NCI-H1930 (cell line): ENCODE measurements around the gene GPSM1.
A peak's percentile ranks its signal among the peaks of the same experiment; 100 is the strongest.

Source experiments
- DNase-seq, 2 experiments: peaks; one replicate each; lab custom pipeline; 2025; lab: John Stamatoyannopoulos, UW

Gene GPSM1

GRCh38 chr9:136304456-136304855, 22.9 kb upstream of the GPSM1 start:
- DNase-seq = no peak

- DNase-seq = no peak
Observed at GRCh38 chr9:136304981-136305380, 22.4 kb upstream of the GPSM1 start.

- DNase-seq = no peak
Observed at GRCh38 chr9:136305804-136306203, 21.5 kb upstream of the GPSM1 start.

GRCh38 chr9:136306211-136307208, 20.8 kb upstream of the GPSM1 start:
- DNase-seq = no peak

DNA sequence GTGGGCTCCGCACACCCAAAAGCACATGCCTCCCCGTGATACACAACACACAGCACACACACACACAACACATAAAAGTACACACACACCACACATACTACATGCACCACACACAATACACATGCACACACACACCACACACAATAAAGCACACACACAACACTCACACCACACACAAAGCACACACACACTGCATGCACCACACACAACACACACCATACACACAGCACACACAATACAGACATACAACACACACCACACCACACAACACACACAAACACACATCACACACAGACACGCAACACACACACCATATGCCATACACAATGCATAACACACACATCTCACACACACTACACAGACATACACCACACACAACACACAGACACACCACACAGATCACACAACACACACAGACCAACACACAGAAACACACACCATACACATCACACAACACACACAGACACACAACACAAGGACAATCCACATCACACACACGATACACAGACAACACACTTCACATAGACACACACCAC, 20.1 kb upstream of the GPSM1 start:
- DNase-seq = no peak

DNA sequence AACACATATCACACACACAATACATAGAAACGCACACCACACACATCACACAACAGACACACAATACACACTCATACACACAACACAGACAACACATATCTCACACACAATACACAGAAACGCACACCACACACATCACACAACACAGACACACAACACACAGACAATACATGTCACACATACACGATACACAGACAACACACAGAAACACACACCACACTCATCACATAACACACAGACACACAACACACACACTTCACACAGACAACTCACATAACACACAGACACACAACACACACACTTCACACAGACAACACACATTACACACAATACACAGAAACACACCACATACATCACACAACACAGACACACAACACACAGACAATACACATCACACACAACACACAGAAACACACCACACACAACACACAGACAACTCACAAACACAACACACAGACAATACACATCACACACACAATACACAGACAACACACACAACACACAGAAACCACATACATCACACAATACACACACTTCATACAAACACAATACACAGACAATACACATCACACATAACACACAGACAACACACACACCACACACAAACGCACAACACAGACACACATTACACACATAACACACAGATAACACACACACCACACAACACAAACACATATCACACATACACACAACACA, 19.2 kb upstream of the GPSM1 start:
- no peak for DNase-seq

DNA sequence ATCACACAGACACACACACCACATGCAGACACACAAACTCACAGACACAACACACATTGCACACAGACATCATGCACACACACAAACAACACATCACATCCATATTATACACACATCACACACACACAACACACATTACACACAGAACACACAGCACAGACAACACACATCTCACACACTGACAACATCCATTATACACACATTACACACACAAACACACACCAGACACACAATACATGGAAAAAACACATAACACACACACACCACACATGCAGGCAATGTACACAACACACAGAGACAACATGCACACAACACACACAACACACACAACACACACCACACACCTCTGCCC, 18.7 kb upstream of the GPSM1 start:
- DNase-seq = no peak

- DNase-seq = no peak
Observed at GRCh38 chr9:136309101-136309801, 18.1 kb upstream of the GPSM1 start.

DNA sequence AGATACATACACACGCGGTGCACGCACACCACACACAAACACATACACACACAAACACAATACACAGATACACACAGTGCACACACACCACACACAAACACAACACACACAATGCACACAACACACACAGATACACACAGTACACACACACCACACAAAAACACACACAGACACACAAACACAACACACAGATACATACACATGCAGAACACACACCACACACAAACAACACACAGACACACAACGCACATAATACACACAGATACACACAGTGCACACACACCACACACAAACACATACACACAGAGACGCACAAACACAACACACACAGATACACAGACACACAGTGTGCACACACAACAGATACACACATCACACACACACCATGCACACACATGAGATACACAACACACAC, 17.5 kb upstream of the GPSM1 start:
- DNase-seq = no peak

- no peak for DNase-seq
Observed at GRCh38 chr9:136310273-136311030, 16.9 kb upstream of the GPSM1 start.

DNA sequence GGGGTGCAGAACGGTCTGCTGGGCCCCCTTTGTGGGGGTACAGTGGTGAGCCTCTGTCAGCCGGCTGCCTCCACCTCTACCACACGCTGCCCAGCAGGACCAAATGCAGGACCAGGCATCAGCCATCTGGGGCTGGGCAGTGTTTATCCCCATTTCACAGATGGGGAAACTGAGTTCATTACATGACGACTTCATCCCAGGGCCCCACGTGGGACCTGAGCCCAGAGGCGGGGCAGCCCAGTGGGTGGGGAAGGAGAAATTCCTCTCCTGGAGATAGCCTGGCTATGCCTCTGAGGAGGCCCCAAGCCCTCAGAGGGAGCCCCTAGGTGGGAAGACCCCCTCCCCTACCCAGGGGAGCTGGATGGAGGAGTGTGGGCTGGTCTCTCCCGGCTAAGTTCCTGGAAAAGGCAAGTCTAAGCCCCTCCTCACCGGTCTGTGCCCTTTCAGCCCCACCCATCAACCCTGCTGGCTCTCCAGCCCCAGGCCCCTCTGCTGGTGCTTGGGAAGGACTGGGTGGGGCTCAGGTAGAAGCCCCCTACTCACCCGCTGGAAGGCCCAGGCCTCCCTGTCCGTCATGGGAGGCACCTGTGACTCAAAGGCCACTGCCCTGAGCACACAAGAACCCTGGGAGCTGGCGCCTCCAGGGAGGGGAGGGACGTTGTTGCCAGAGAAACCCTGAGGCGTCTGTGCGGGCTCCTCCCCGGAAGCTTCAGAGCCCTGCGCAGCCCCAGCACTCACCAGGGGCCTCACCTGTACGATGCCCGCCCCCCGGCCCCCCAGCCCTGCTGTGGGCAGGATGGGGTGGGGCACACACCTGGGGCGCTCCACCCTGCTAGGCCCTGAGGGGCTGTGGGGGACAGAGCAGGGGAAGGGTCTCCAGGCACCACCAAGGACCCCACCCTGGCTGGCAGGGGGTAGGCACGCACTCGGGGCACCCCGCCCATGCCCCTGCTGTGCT, 16.0 kb upstream of the GPSM1 start:
- DNase-seq = peak; percentile 21 to 34

DNA sequence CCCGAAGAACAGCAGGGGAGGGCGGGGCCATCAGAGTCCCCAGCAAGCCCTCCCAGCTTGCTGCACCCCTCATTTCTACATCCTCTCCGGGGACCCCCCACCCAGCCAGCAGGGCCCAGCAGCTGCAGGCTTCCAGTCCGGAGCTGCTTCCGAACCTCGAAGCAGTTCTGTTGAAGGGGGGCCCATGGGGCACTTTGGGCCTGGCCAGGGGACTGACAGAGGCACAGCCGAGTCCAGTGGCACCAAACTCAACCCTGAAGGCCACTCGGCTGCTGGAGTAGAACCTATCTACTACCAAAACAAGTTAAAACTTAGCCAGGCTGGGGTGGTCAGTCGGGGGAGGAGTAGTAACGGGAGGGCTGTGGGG, 15.3 kb upstream of the GPSM1 start:
- no peak for DNase-seq

DNA sequence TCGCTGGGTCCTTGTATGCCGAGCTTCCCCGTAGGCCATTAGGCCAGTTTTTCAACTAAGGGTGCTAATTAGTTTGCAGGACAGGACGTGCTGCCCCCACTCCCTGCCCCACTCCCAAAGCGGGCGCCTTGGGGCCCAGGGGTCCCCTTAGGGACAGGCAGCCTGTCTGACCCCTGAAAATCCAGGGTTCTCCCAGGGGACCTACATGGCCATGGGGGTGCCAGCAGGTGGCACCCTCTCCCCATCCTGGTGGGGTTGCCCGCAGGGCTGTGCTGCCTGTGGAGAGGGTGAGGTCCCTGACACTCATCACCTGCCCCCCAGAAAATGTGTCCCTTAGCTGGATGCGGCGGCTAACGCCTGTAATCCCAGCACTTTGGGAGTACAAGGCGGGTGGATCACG, 14.9 kb upstream of the GPSM1 start:
- DNase-seq = no peak

GRCh38 chr9:136313111-136314055, 14.0 kb upstream of the GPSM1 start:
- no peak for DNase-seq

DNA sequence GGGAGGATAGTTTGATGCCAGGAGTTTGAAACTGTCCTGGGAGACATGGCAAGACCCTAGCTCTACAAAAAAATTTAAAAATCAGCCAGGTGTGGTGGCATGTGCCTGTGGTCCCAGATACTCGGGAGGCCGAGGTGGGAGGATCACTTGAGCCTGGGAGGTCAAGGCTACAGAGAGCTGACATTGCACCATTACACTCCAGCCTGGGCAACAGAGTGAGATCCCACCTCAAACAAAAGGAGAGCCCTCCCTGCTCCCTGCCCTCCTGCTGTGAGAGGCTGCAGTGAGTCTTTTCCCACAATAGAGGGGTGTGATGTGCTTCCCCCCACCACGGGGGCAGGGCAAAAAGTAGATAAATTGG, 13.3 kb upstream of the GPSM1 start:
- no peak for DNase-seq

- DNase-seq = no peak
Observed at GRCh38 chr9:136314944-136315343, 12.4 kb upstream of the GPSM1 start.

- no peak for DNase-seq
Observed at GRCh38 chr9:136316271-136316751, 11.0 kb upstream of the GPSM1 start.

DNA sequence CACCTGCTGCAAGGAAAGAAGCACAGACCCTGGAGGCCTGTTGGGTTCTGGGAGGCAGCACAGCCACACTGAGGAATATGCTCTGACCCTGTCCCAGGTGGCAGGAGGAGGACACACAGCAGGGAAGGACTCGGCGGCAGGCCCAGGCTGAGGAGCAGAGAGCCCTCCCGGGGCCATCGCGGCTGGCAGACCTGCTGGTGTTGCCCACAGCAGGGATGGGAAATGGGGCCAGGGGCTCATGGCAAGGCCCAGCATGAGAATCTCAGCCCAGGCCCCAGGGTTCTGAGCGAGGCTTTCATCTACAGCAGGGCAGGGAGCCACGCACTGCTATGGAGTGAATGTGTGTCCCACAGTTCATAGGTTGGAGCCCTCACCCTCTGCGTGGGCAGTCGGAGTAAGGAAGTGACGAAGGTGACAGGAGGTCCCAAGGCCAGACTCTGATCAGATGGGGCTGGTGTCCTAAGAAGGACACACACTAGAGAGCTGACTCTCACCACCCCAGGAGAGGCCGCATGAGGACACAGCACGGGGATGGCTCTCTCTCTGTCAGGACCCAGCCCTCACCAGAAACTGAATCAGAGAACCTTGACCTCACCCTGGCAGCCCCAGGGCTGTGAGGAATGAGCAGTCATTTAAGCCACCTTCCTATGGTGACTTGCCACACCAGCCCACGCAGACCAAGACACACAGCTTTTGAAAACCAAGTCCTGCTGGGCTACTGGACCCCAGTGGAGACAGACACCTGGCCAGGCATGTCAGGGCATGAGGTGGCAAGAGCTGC, 10.3 kb upstream of the GPSM1 start:
- DNase-seq = no peak

DNA sequence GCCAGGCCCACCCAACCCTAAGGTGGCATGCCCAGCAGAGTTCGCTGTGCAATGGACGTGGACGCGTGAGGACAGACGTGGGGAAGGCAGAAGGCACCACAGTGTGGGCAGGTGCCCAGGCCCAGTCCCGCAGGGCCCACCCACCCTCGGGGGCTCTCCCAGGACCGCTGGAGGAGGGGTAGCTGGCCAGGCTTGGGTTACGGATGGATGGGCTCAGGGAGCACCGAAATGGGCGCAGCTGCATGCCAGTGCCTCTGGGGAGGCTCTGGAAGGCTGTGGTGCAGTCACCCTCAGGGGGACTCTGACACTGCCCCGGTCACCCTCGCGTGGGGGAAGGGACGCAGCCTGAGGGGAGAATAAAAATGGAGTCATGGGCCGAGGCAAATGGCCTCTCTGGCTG, 9.6 kb upstream of the GPSM1 start:
- DNase-seq = no peak
